HepG2 (cell line): ENCODE measurements around the gene TMEM141. TPM values are rescaled to one million over a fixed set of nuclear protein-coding genes. Genes with fewer than 3 reads are reported as not detected.

Experiments
- AHR ChIP-seq: IDR thresholded peaks from 2 replicates; pipeline ENCODE4 v1.6.1; 2018; ENCODE audit warnings: missing genetic modification reagents, missing compliant biosample characterization
- ESRRA ChIP-seq: sonication (generic); formaldehyde crosslinking; IDR thresholded peaks from 2 replicates; pipeline ENCODE4 v1.5.1; 2020; ENCODE audit warnings: mild to moderate bottlenecking, low read depth, missing genetic modification reagents
- FOXK2 ChIP-seq: fragments of 450-650 bp; IDR thresholded peaks from 2 replicates; pipeline ENCODE4 v1.6.1; 2016
- GATA4 ChIP-seq: sonication (generic); IDR thresholded peaks from 2 replicates; pipeline ENCODE4 v1.6.1; 2016; ENCODE audit warnings: antibody characterized with exemption, low read depth, borderline replicate concordance
- GTF3A ChIP-seq: sonication (generic); formaldehyde crosslinking; conservative IDR thresholded peaks from 2 replicates; pipeline ENCODE4 v1.4.0; 2020; ENCODE audit warnings: mild to moderate bottlenecking, missing genetic modification reagents
- JUND ChIP-seq: sonication (generic); formaldehyde crosslinking; IDR thresholded peaks from 2 replicates; pipeline ENCODE4 v1.8.0; 2022; ENCODE audit warnings: mild to moderate bottlenecking, missing genetic modification reagents
- PITX1 ChIP-seq: sonication (generic); formaldehyde crosslinking; IDR thresholded peaks from 2 replicates; pipeline ENCODE4 v1.5.1; 2020; ENCODE audit warnings: mild to moderate bottlenecking, missing genetic modification reagents
- SETDB1 ChIP-seq: sonication (generic); formaldehyde crosslinking; IDR thresholded peaks from 2 replicates; pipeline ENCODE4 v1.5.1; 2020; ENCODE audit warnings: missing genetic modification reagents, mild to moderate bottlenecking, borderline replicate concordance
- SMAD1 ChIP-seq: sonication (generic); formaldehyde crosslinking; IDR thresholded peaks from 2 replicates; pipeline ENCODE4 v1.4.0; 2020; ENCODE audit warnings: missing genetic modification reagents, low read depth, mild to moderate bottlenecking, borderline replicate concordance
- SNRNP70 ChIP-seq: fragments of 200-400 bp; formaldehyde crosslinking; IDR thresholded peaks from 2 replicates; pipeline ENCODE4 v1.6.1; 2017; ENCODE audit warnings: mild to moderate bottlenecking, low read depth, low read length, moderate library complexity
- SP1 ChIP-seq, 2 experiments: fragments of 450-650 bp in 1 of 2; sonication (generic) in 1 of 2; formaldehyde crosslinking in 1 of 2; IDR thresholded peaks; 2 replicates each; pipeline versions ENCODE4 v1.4.0 to v1.6.1; 2016 to 2020; ENCODE audit warnings: missing genetic modification reagents in 1 of 2
- TEAD3 ChIP-seq: optimal IDR thresholded peaks from 2 replicates; pipeline ENCODE3; 2016; ENCODE audit warnings: borderline replicate concordance
- TOE1 ChIP-seq: sonication (generic); formaldehyde crosslinking; IDR thresholded peaks from 2 replicates; pipeline ENCODE4 v1.4.0; 2020; ENCODE audit warnings: mild to moderate bottlenecking, missing genetic modification reagents
- ZBTB38 ChIP-seq: sonication (generic); formaldehyde crosslinking; IDR thresholded peaks from 2 replicates; pipeline ENCODE4 v1.5.1; 2020; ENCODE audit warnings: mild to moderate bottlenecking, missing genetic modification reagents
- ZMYM3 ChIP-seq: sonication (generic); formaldehyde crosslinking; IDR thresholded peaks from 2 replicates; pipeline ENCODE4 v1.5.1; 2020; ENCODE audit warnings: mild to moderate bottlenecking, missing genetic modification reagents
- ZNF136 ChIP-seq: sonication (generic); formaldehyde crosslinking; IDR thresholded peaks from 2 replicates; pipeline ENCODE4 v1.8.1; 2022; ENCODE audit warnings: low read depth, mild to moderate bottlenecking, moderate library complexity, missing genetic modification reagents
- ZNF430 ChIP-seq: sonication (generic); formaldehyde crosslinking; IDR thresholded peaks from 2 replicates; pipeline ENCODE4 v1.9.0; 2021; ENCODE audit warnings: mild to moderate bottlenecking, missing genetic modification reagents
- ZNF44 ChIP-seq: sonication (generic); formaldehyde crosslinking; IDR thresholded peaks from 2 replicates; pipeline ENCODE4 v1.5.1; 2020; ENCODE audit warnings: mild to moderate bottlenecking, missing genetic modification reagents
- ZNF558 ChIP-seq: sonication (generic); formaldehyde crosslinking; IDR thresholded peaks from 2 replicates; pipeline ENCODE4 v1.9.0; 2022; ENCODE audit warnings: mild to moderate bottlenecking, missing genetic modification reagents, borderline replicate concordance
- ZNF776 ChIP-seq: sonication (generic); formaldehyde crosslinking; IDR thresholded peaks from 2 replicates; pipeline ENCODE4 v1.4.0; 2020; ENCODE audit warnings: mild to moderate bottlenecking, missing genetic modification reagents
- polyA plus RNA-seq, 8 experiments: library from polyadenylated mRNA; depleted of rRNA in 3 of 8; stranded (reverse) in 7 of 8; unstranded in 1 of 8; fragments of >200 nt; fragmentation: Illumina TruSeq in 4 of 8; extraction: Trizol in 4 of 8; gene quantifications; 2 replicates each; pipeline versions ENCODE4 v1.2.1 to v1.2.3, GENCODE V29; 2011 to 2016; ENCODE audit warnings: low read depth in 4 of 8, missing spikeins in 1 of 8, mixed read lengths in 1 of 8; ENCODE audit not compliant: insufficient read depth in 1 of 8
- total RNA-seq, 5 experiments: library from RNA; depleted of rRNA; stranded (reverse); fragments of >200 nt; fragmentation: Illumina TruSeq; extraction: Trizol; gene quantifications; 2 replicates each; pipeline ENCODE4 v1.2.3, GENCODE V29; 2016; ENCODE audit warnings: low read depth in 1 of 5
- TF ChIP-seq, protein P1 (sequence below): sonication (generic); formaldehyde crosslinking; IDR thresholded peaks from 2 replicates; pipeline ENCODE4 v1.4.0; 2020; ENCODE audit warnings: mild to moderate bottlenecking, missing genetic modification reagents
- TF ChIP-seq, protein P2 (sequence below): sonication (generic); formaldehyde crosslinking; conservative IDR thresholded peaks from 2 replicates; pipeline ENCODE4 v1.5.0; 2020; ENCODE audit warnings: missing genetic modification reagents
- TF ChIP-seq, protein P3 (sequence below): sonication (generic); formaldehyde crosslinking; IDR thresholded peaks from 2 replicates; pipeline ENCODE4 v1.4.0; 2020; ENCODE audit warnings: missing genetic modification reagents, borderline replicate concordance

TMEM141 gene
- total and polyA plus RNA-seq, 2 of the 13 experiments (the other 11 are each of a cell fraction or from before 2014, with no cell fraction given) = 81.0 to 202 TPM

DNA sequence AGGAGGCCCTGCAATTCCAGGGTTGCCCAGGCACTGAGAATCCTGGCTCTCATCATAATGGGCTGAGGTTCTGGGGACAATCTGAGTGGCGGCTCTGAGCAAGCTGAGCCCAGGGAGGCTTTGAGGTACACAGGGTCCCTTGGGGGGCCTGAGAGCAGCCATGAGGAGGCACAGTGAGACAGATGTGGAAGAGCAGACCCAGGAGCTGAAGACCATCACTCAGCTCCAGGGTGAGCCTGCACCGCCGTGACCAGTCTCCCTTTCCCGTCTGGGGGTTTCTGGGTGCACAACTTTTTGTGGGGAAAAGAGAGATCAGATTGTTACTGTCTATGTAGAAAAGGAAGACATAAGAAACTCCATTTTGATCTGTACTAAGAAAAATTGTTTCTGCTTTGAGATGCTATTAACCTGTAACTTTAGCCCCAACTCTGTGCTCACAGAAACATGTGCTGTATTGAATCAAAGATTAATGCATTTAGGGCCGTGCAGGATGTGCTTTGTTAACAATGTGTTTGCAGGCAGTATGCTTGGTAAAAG is 5.2 kb downstream of the TMEM141 start, which contains the start of gene CCDC183 (continued):
- TF ChIP-seq, protein P1, sequence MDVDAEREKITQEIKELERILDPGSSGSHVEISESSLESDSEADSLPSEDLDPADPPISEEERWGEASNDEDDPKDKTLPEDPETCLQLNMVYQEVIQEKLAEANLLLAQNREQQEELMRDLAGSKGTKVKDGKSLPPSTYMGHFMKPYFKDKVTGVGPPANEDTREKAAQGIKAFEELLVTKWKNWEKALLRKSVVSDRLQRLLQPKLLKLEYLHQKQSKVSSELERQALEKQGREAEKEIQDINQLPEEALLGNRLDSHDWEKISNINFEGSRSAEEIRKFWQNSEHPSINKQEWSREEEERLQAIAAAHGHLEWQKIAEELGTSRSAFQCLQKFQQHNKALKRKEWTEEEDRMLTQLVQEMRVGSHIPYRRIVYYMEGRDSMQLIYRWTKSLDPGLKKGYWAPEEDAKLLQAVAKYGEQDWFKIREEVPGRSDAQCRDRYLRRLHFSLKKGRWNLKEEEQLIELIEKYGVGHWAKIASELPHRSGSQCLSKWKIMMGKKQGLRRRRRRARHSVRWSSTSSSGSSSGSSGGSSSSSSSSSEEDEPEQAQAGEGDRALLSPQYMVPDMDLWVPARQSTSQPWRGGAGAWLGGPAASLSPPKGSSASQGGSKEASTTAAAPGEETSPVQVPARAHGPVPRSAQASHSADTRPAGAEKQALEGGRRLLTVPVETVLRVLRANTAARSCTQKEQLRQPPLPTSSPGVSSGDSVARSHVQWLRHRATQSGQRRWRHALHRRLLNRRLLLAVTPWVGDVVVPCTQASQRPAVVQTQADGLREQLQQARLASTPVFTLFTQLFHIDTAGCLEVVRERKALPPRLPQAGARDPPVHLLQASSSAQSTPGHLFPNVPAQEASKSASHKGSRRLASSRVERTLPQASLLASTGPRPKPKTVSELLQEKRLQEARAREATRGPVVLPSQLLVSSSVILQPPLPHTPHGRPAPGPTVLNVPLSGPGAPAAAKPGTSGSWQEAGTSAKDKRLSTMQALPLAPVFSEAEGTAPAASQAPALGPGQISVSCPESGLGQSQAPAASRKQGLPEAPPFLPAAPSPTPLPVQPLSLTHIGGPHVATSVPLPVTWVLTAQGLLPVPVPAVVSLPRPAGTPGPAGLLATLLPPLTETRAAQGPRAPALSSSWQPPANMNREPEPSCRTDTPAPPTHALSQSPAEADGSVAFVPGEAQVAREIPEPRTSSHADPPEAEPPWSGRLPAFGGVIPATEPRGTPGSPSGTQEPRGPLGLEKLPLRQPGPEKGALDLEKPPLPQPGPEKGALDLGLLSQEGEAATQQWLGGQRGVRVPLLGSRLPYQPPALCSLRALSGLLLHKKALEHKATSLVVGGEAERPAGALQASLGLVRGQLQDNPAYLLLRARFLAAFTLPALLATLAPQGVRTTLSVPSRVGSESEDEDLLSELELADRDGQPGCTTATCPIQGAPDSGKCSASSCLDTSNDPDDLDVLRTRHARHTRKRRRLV (CRISPR knock-in tag) = no peak
- TF ChIP-seq TEAD3 (CRISPR knock-in tag) (no peak), GATA4 (no peak), AHR (CRISPR knock-in tag) (no peak), JUND (CRISPR knock-in tag) (no peak), ZNF136 (CRISPR knock-in tag) (no peak), SP1 (IDR thresholded peaks at IDR 0.05) (no peak), SP1 (CRISPR knock-in tag; IDR thresholded peaks at IDR 0.05) (no peak), PITX1 (CRISPR knock-in tag) (no peak), ZMYM3 (CRISPR knock-in tag) (no peak), TOE1 (CRISPR knock-in tag) (no peak), ZNF430 (CRISPR knock-in tag) (no peak), ZNF776 (CRISPR knock-in tag) (peak; percentile 74; the same call in 1 of the 2 replicates), SMAD1 (no peak), SNRNP70 (no peak), ZNF558 (CRISPR knock-in tag) (0 out of 2 replicates have a peak, but pooled peaks have one; percentile 22), ZBTB38 (CRISPR knock-in tag) (no peak), FOXK2 (no peak), ZNF44 (CRISPR knock-in tag) (no peak), ESRRA (no peak), SETDB1 (no peak), GTF3A (CRISPR knock-in tag) (no peak)
- TF ChIP-seq, protein P2, sequence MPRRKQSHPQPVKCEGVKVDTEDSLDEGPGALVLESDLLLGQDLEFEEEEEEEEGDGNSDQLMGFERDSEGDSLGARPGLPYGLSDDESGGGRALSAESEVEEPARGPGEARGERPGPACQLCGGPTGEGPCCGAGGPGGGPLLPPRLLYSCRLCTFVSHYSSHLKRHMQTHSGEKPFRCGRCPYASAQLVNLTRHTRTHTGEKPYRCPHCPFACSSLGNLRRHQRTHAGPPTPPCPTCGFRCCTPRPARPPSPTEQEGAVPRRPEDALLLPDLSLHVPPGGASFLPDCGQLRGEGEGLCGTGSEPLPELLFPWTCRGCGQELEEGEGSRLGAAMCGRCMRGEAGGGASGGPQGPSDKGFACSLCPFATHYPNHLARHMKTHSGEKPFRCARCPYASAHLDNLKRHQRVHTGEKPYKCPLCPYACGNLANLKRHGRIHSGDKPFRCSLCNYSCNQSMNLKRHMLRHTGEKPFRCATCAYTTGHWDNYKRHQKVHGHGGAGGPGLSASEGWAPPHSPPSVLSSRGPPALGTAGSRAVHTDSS (CRISPR knock-in tag) = no peak
- TF ChIP-seq, protein P3, sequence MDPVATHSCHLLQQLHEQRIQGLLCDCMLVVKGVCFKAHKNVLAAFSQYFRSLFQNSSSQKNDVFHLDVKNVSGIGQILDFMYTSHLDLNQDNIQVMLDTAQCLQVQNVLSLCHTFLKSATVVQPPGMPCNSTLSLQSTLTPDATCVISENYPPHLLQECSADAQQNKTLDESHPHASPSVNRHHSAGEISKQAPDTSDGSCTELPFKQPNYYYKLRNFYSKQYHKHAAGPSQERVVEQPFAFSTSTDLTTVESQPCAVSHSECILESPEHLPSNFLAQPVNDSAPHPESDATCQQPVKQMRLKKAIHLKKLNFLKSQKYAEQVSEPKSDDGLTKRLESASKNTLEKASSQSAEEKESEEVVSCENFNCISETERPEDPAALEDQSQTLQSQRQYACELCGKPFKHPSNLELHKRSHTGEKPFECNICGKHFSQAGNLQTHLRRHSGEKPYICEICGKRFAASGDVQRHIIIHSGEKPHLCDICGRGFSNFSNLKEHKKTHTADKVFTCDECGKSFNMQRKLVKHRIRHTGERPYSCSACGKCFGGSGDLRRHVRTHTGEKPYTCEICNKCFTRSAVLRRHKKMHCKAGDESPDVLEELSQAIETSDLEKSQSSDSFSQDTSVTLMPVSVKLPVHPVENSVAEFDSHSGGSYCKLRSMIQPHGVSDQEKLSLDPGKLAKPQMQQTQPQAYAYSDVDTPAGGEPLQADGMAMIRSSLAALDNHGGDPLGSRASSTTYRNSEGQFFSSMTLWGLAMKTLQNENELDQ = no peak
